Neuronal stem cell (in vitro differentiated cells): ENCODE data around the gene SHTN1.

Source experiments
- DNase-seq: peaks from one replicate; pipeline ENCODE4 v3.0.0-alpha.2; 2013; ENCODE audit warnings: low spot score
- H2AFZ ChIP-seq: one replicate; pipeline ENCODE4 v1.6.1; 2013; ENCODE audit warnings: mild to moderate bottlenecking, low read length, inconsistent platforms
- H2AK5ac ChIP-seq: 2 replicates; pipeline ENCODE4 v1.6.1; 2013; ENCODE audit warnings: low read depth, mild to moderate bottlenecking, inconsistent platforms, low read length, moderate library complexity, mixed read lengths
- H2BK120ac ChIP-seq: 2 replicates; pipeline ENCODE4 v1.6.1; 2013; ENCODE audit warnings: low read depth, mild to moderate bottlenecking, inconsistent platforms, low read length, moderate library complexity, mixed read lengths
- H2BK12ac ChIP-seq: one replicate; pipeline ENCODE4 v1.6.1; 2013; ENCODE audit warnings: low read length, inconsistent platforms
- H2BK15ac ChIP-seq: 2 replicates; pipeline ENCODE4 v1.6.1; 2013; ENCODE audit warnings: mild to moderate bottlenecking, low read length, inconsistent platforms, mixed read lengths
- H2BK5ac ChIP-seq: one replicate; pipeline ENCODE4 v1.6.1; 2013; ENCODE audit warnings: inconsistent platforms, mild to moderate bottlenecking, low read length, moderate library complexity
- H3K14ac ChIP-seq: one replicate; pipeline ENCODE4 v1.6.1; 2013; ENCODE audit warnings: low read length, inconsistent platforms
- H3K18ac ChIP-seq: 2 replicates; pipeline ENCODE4 v1.6.1; 2013; ENCODE audit warnings: low read length, inconsistent platforms
- H3K23ac ChIP-seq: 2 replicates; pipeline ENCODE4 v1.6.1; 2013; ENCODE audit warnings: low read depth, mild to moderate bottlenecking, mixed read lengths, low read length, inconsistent platforms; ENCODE audit not compliant: poor library complexity
- H3K27ac ChIP-seq: replicated peaks from 3 replicates; pipeline ENCODE4 v1.5.1; 2013; ENCODE audit warnings: low read length, inconsistent platforms
- H3K27me3 ChIP-seq, 3 experiments: 2 replicates each; pipeline ENCODE4 v1.6.1; 2013; ENCODE audit warnings: low read length in 3 of 3, mild to moderate bottlenecking in 2 of 3, inconsistent platforms in 1 of 3, low read depth in 1 of 3, mixed read lengths in 1 of 3, moderate library complexity in 1 of 3; ENCODE audit not compliant: control insufficient read depth in 3 of 3, insufficient read depth in 3 of 3
- H3K36me3 ChIP-seq, 2 donors: replicated peaks in 1 of 2; 2 replicates each; pipeline ENCODE4 v1.6.1; 2013; ENCODE audit warnings: low read length in 2 of 2; ENCODE audit not compliant: control insufficient read depth in 2 of 2, insufficient read depth in 2 of 2
- H3K4ac ChIP-seq: 2 replicates; pipeline ENCODE4 v1.6.1; 2013; ENCODE audit warnings: inconsistent platforms, mild to moderate bottlenecking, low read length, moderate library complexity
- H3K4me1 ChIP-seq, 2 donors: 1 replicate in 1 of 2; 2 replicates in 1 of 2; pipeline ENCODE4 v1.6.1; 2013; ENCODE audit warnings: low read length in 2 of 2, low read depth in 1 of 2; ENCODE audit not compliant: control insufficient read depth in 2 of 2, insufficient read depth in 1 of 2
- H3K4me2 ChIP-seq: one replicate; pipeline ENCODE4 v1.6.1; 2013; ENCODE audit warnings: mild to moderate bottlenecking, low read length, inconsistent platforms; ENCODE audit not compliant: insufficient read depth, poor library complexity, severe bottlenecking
- H3K4me3 ChIP-seq, 2 donors: 2 replicates each; pipeline ENCODE4 v1.5.1; 2013; ENCODE audit warnings: low read length in 2 of 2, mild to moderate bottlenecking in 2 of 2, inconsistent platforms in 1 of 2, moderate library complexity in 1 of 2
- H3K79me1 ChIP-seq: one replicate; pipeline ENCODE4 v1.6.1; 2013; ENCODE audit warnings: low read depth, mild to moderate bottlenecking, inconsistent platforms, low read length, moderate library complexity
- H3K9ac ChIP-seq: one replicate; pipeline ENCODE4 v1.6.1; 2013; ENCODE audit warnings: mild to moderate bottlenecking, low read depth, low read length, inconsistent platforms; ENCODE audit not compliant: poor library complexity
- H3K9me3 ChIP-seq, 2 donors: replicated peaks in 1 of 2; 2 replicates each; pipeline versions ENCODE3 to v1.6.1; 2013; ENCODE audit warnings: low read length in 2 of 2, mild to moderate bottlenecking in 2 of 2, inconsistent platforms in 1 of 2, low read depth in 1 of 2, mixed read lengths in 1 of 2, moderate library complexity in 1 of 2; ENCODE audit not compliant: control insufficient read depth in 2 of 2, insufficient read depth in 1 of 2
- H4K8ac ChIP-seq: one replicate; pipeline ENCODE4 v1.6.1; 2013; ENCODE audit warnings: low read depth, mild to moderate bottlenecking, inconsistent platforms, low read length, moderate library complexity
- H4K91ac ChIP-seq: one replicate; pipeline ENCODE4 v1.6.1; 2013; ENCODE audit warnings: low read length, low read depth, mild to moderate bottlenecking, inconsistent platforms; ENCODE audit not compliant: poor library complexity
- WGBS, 2 donors: extraction: QIAGEN DNeasy Blood & Tissue Kit; methylation state at CpG; one replicate each; pipeline ENCODE4 v1.1.7; 2013; ENCODE audit warnings: missing lambda C conversion rate in 2 of 2, mixed read lengths in 1 of 2; ENCODE audit not compliant: insufficient read length in 2 of 2, insufficient replicate concordance in 1 of 2; ENCODE audit errors: extremely low coverage in 2 of 2; 5-methylcytosine and 5-hydroxymethylcytosine counted together

Gene SHTN1

GRCh38 chr10:116993610-116994009 is 11.4 kb downstream of the SHTN1 start:
- H2AFZ ChIP-seq: no peak overlapping the region
- H3K4me1 ChIP-seq: peaks cover 0 to 12% of the 10 kb centered on the region in 2 donors

GRCh38 chr10:116992183-116992582 is 12.8 kb downstream of the SHTN1 start:
- Histone ChIP-seq H3K18ac (no peak overlapping the region), H2BK12ac (no peak overlapping the region), H2BK120ac (no peak overlapping the region), H3K4ac (no peak overlapping the region), H2BK5ac (no peak overlapping the region), H3K79me1 (no peaks in the 10 kb centered on the region), H3K27ac (no peak overlapping the region), H3K9me3 (no peaks in the 10 kb centered on the region), H4K91ac (no peak overlapping the region), H2AFZ (no peak overlapping the region), H3K4me3 (no peak overlapping the region), H3K4me2 (no peak overlapping the region), H3K23ac (no peak overlapping the region), H2BK15ac (no peak overlapping the region), H3K36me3 (no peaks in the 10 kb centered on the region), H3K9ac (no peak overlapping the region), H3K4me1 (peaks cover 0 to 12% of the 10 kb centered on the region in 2 donors), H2AK5ac (no peak overlapping the region), H3K14ac (no peak overlapping the region), H3K27me3 (no peaks in the 10 kb centered on the region), H4K8ac (no peak overlapping the region)
- WGBS, 2 donors: no CpG with 5 or more reads among the region's 1 CpG
- DNase-seq: no peak

More at GRCh38 chr10:116993610-116994009, 11.4 kb downstream of the SHTN1 start:
- Histone ChIP-seq H4K8ac (no peak overlapping the region), H4K91ac (no peak overlapping the region), H3K14ac (no peak overlapping the region), H2BK15ac (no peak overlapping the region), H2BK12ac (no peak overlapping the region), H2BK120ac (no peak overlapping the region), H2BK5ac (no peak overlapping the region), H3K9me3 (no peaks in the 10 kb centered on the region), H3K9ac (no peak overlapping the region), H3K27ac (no peak overlapping the region), H3K79me1 (no peaks in the 10 kb centered on the region), H3K4me3 (no peak overlapping the region), H3K18ac (no peak overlapping the region), H3K36me3 (no peaks in the 10 kb centered on the region), H3K4ac (no peak overlapping the region), H3K27me3 (no peaks in the 10 kb centered on the region), H3K23ac (no peak overlapping the region), H2AK5ac (no peak overlapping the region), H3K4me2 (no peak overlapping the region)
- no CpG with 5 or more reads among the region's 2 CpGs for WGBS, 2 donors
- no peak for DNase-seq

GRCh38 chr10:116990276-116990800 is 14.6 kb downstream of the SHTN1 start:
- peaks cover 0 to 12% of the 10 kb centered on the region in 2 donors for H3K4me1 ChIP-seq
- no peak overlapping the region for H4K8ac ChIP-seq
- no peak for DNase-seq
- no peak overlapping the region for H2BK12ac ChIP-seq
- no peaks in the 10 kb centered on the region for H3K9me3 ChIP-seq
- H3K4ac ChIP-seq: no peak overlapping the region
- no peak overlapping the region for H3K4me2 ChIP-seq
- peak overlapping the region; percentile 64 for H3K27ac ChIP-seq
- H3K79me1 ChIP-seq: no peaks in the 10 kb centered on the region
- WGBS, 2 donors: no CpG with 5 or more reads among the region's 3 CpGs
- H3K18ac ChIP-seq: no peak overlapping the region
- no peak overlapping the region for H2BK15ac ChIP-seq
- H2BK120ac ChIP-seq: no peak overlapping the region
- no peak overlapping the region for H3K14ac ChIP-seq
- no peaks in the 10 kb centered on the region for H3K36me3 ChIP-seq
- no peak overlapping the region for H4K91ac ChIP-seq
- no peak overlapping the region for H3K23ac ChIP-seq
- H2AK5ac ChIP-seq: no peak overlapping the region
- no peak overlapping the region for H3K9ac ChIP-seq
- H2BK5ac ChIP-seq: no peak overlapping the region
- H2AFZ ChIP-seq: no peak overlapping the region
- H3K27me3 ChIP-seq: no peaks in the 10 kb centered on the region
- no peak overlapping the region for H3K4me3 ChIP-seq

- H3K27ac ChIP-seq: peak overlapping the region; percentile 35
- WGBS, 2 donors: no CpG with 5 or more reads among the region's 4 CpGs
Observed at GRCh38 chr10:116989439-116989838, 15.5 kb downstream of the SHTN1 start.

More at GRCh38 chr10:116989439-116989838, 15.5 kb downstream of the SHTN1 start:
- no peak overlapping the region for H4K8ac ChIP-seq
- H2AK5ac ChIP-seq: no peak overlapping the region
- no peak overlapping the region for H3K23ac ChIP-seq
- H3K79me1 ChIP-seq: no peaks in the 10 kb centered on the region
- no peak overlapping the region for H3K4ac ChIP-seq
- H3K14ac ChIP-seq: no peak overlapping the region
- H3K9me3 ChIP-seq: no peaks in the 10 kb centered on the region
- no peak overlapping the region for H3K9ac ChIP-seq
- H3K4me1 ChIP-seq: peaks cover 0 to 13% of the 10 kb centered on the region in 2 donors
- H3K36me3 ChIP-seq: no peaks in the 10 kb centered on the region
- no peak overlapping the region for H2BK12ac ChIP-seq
- DNase-seq: no peak
- H4K91ac ChIP-seq: no peak overlapping the region
- H2BK15ac ChIP-seq: no peak overlapping the region
- no peak overlapping the region for H3K4me3 ChIP-seq
- no peak overlapping the region for H2BK120ac ChIP-seq
- H3K27me3 ChIP-seq: no peaks in the 10 kb centered on the region
- H3K4me2 ChIP-seq: no peak overlapping the region
- H3K18ac ChIP-seq: no peak overlapping the region
- H2BK5ac ChIP-seq: no peak overlapping the region
- no peak overlapping the region for H2AFZ ChIP-seq
